Ovary (tissue), 9 donors: Measurements from ENCODE around the gene CHP2. TPM values are rescaled to one million over a fixed set of nuclear protein-coding genes. Genes with fewer than 3 reads are reported as not detected.

Experiments
- DNase-seq, 5 donors: peaks; one replicate each; pipeline ENCODE4 v3.0.0-alpha.2; 2019 to 2020
- H3K27ac ChIP-seq, 2 donors: fragments of 200-600 bp; one replicate each; pipeline versions ENCODE4 v1.5.1 to v1.8.0; 2019 to 2022
- H3K27me3 ChIP-seq: fragments of 200-600 bp; one replicate; pipeline ENCODE4 v1.8.0; 2022
- H3K36me3 ChIP-seq: fragments of 200-600 bp; sonication (generic); one replicate; pipeline ENCODE4 v1.5.1; 2019
- H3K4me1 ChIP-seq: one replicate; pipeline ENCODE4 v1.8.1; 2013; ENCODE audit warnings: mild to moderate bottlenecking, moderate library complexity; ENCODE audit not compliant: insufficient read depth
- H3K4me3 ChIP-seq: fragments of 200-600 bp; sonication (generic); one replicate; pipeline ENCODE4 v1.5.1; 2017
- H3K9me3 ChIP-seq, 2 donors: fragments of 200-600 bp in 1 of 2; sonication (generic) in 1 of 2; one replicate each; pipeline versions ENCODE4 v1.5.1 to v1.8.1; 2013 to 2019; ENCODE audit warnings: mild to moderate bottlenecking in 1 of 2, moderate library complexity in 1 of 2
- EP300 ChIP-seq: sonication (generic); formaldehyde crosslinking; IDR thresholded peaks from one replicate; pipeline ENCODE4 v1.6.1; 2017; ENCODE audit warnings: antibody characterized with exemption
- POLR2A ChIP-seq: fragments of 450-650 bp; IDR thresholded peaks from one replicate; pipeline ENCODE4 v1.6.1; 2017; ENCODE audit warnings: antibody characterized with exemption, mild to moderate bottlenecking, moderate library complexity
- WGBS, 3 donors: extraction: QIAGEN DNeasy Blood & Tissue Kit in 1 of 3; methylation state at CpG; one replicate each; pipeline versions ENCODE4 v1.1.5 to v1.1.7; 2013 to 2017; 5-methylcytosine and 5-hydroxymethylcytosine counted together
- intact Hi-C, 4 donors: fragments of 100-400 bp; cut with DNase I; formaldehyde crosslinking; loops; one replicate each; pipeline versions ENCODE4 v1.11.0 to v1.15.1; 2022 to 2023
- polyA plus RNA-seq, 2 donors: library from polyadenylated mRNA; stranded (reverse); fragments of 200-250 nt in 1 of 2; fragments of 350-450 nt in 1 of 2; fragmentation: Illumina TruSeq in 1 of 2; extraction: RNeasy Lipid Tissue Mini Kit (QIAGEN cat#74804) in 1 of 2; gene quantifications; one replicate each; pipeline ENCODE4 v1.2.3, GENCODE V29; 2013 to 2014
- total RNA-seq, 7 donors: library from RNA; depleted of rRNA in 2 of 7; stranded (reverse); fragments of >200 nt in 2 of 7; fragmentation: NEBNext Ultra II Directional in 3 of 7; extraction: Animal tissue kit (Norgen Biotek cat#: 25700) in 3 of 7; gene quantifications; one replicate each; pipeline versions ENCODE4 v1.1.0 to v1.2.4, GENCODE V29; 2016 to 2023
- TF ChIP-seq, protein P1 (sequence below), 3 donors: fragments of 450-650 bp in 2 of 3; fragments of 200-600 bp in 1 of 3; IDR thresholded peaks; one replicate each; pipeline versions ENCODE4 v1.5.1 to v1.8.0; 2016 to 2022; ENCODE audit warnings: antibody characterized with exemption in 3 of 3, mild to moderate bottlenecking in 1 of 3
- donor health status: DM: no; HTN: no; CAD: no; lungs with moderate emphysema.
- donor health status: DM: no; HTN: no; CAD: no.
- donor health status: Bipolar disorder and iron deficiency.
- donor health status: DM: yes; HTN: yes; CAD: no.
- donor health status: DM: no; HTN: no; CAD: no.
- donor health status: DM: yes; HTN: yes; CAD: no.

CHP2 gene
- total and polyA plus RNA-seq, 9 donors = 0.05 to 0.15 (median 0.10) TPM; not detected in 6

DNA sequence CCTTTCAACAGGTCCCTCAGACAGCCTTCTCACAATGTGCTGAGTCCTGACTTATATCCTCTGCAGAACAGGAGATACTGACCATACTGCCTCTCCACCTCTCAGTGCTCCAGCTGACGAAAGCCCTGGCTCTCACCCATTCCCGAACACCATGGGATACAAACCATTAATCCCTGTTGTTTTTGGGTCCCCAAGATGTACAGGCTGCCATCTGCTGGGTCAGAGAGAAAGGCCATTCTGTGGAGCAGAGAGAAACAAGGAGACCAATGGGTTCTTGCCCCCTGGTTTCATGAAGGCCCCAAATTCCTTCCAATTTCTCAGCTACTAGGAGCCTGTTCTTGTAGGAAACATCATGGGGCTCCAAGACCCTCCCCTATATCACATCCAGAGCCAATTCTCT is 44.8 kb upstream of the CHP2 start:
- Histone ChIP-seq H3K4me1 (no peaks in the 10 kb centered on the region), H3K27me3 (no peaks in the 10 kb centered on the region), H3K9me3 (no peaks in the 10 kb centered on the region), H3K4me3 (no peak overlapping the region), H3K27ac (no peak overlapping the region), H3K36me3 (no peaks in the 10 kb centered on the region)
- TF ChIP-seq POLR2A (no peak), EP300 (no peak)
- TF ChIP-seq, protein P1, sequence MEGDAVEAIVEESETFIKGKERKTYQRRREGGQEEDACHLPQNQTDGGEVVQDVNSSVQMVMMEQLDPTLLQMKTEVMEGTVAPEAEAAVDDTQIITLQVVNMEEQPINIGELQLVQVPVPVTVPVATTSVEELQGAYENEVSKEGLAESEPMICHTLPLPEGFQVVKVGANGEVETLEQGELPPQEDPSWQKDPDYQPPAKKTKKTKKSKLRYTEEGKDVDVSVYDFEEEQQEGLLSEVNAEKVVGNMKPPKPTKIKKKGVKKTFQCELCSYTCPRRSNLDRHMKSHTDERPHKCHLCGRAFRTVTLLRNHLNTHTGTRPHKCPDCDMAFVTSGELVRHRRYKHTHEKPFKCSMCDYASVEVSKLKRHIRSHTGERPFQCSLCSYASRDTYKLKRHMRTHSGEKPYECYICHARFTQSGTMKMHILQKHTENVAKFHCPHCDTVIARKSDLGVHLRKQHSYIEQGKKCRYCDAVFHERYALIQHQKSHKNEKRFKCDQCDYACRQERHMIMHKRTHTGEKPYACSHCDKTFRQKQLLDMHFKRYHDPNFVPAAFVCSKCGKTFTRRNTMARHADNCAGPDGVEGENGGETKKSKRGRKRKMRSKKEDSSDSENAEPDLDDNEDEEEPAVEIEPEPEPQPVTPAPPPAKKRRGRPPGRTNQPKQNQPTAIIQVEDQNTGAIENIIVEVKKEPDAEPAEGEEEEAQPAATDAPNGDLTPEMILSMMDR (IDR thresholded peaks at IDR 0.05) = no peak
- WGBS, 3 donors = 61 to 76% (median 70%) methylated on average over 2 of the region's 2 CpGs
- intact Hi-C loops = no loop called here
- no peak for DNase-seq

DNA sequence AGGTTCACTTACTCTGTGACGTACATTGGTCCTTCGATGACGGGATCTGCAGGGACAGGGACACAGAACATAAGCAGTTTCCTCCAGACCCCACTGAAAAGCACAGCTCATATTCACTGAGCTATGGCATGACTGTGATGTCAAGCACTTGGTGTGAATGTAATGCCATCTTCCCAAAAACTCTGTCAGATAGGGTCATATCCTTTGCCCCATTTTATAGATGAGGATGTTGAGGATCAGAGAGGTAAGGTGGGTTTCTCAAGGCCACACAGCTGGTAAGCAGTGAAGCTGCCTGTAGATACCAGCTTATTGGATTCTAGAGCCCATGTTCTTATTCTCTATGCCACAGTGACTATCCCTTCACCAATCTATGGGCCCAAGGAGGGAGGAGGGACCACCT is 44.3 kb upstream of the CHP2 start:
- intact Hi-C loops = no loop called here
- no peak for DNase-seq
- H3K4me3 ChIP-seq = no peak overlapping the region
- no peaks in the 10 kb centered on the region for H3K9me3 ChIP-seq
- WGBS, 3 donors = 87 to 90% (median 88%) methylated on average over 3 of the region's 3 CpGs
- TF ChIP-seq EP300 = no peak
- TF ChIP-seq, protein P1 (IDR thresholded peaks at IDR 0.05) = no peak
- TF ChIP-seq POLR2A = no peak
- H3K4me1 ChIP-seq = no peaks in the 10 kb centered on the region
- no peak overlapping the region for H3K27ac ChIP-seq
- no peaks in the 10 kb centered on the region for H3K27me3 ChIP-seq
- no peaks in the 10 kb centered on the region for H3K36me3 ChIP-seq

GRCh38 chr16:23711785-23712184 is 43.0 kb upstream of the CHP2 start:
- 58 to 69% (median 69%) methylated on average over 4 of the region's 4 CpGs for WGBS, 3 donors

DNA sequence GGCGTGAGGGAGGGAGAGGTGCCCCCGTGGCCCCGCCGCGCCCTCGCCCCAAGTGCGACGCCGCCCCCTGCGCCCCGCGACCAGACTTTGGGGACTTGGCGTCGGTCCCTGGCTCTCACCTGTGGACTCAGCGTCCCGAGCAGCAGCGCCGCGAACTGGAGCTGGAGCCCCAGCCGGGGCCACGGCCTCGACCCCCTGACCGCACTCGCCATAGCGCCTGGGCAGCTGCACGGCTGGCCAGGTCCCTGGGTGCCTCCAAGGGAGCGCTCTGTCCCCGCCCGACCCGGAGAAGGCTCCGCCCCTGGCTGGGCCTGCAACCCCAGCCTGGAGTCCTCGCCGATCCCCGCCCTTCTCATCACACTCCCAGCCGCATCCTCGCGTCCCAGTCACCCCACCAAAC is 41.9 kb upstream of the CHP2 start, which contains the start of gene ERN2:
Gene ERN2, minus strand, starts transcription at position 247 of the 400 bp plus-strand sequence. Its CDS starts 35 bp downstream, at position 212.
- intact Hi-C loops = no loop called here
- Histone ChIP-seq H3K4me3 (peak within 1 kb of the TSS; percentile 10), H3K4me1 (no peaks in the 10 kb centered on the region), H3K27ac (no peak within 1 kb of the TSS), H3K9me3 (no peaks in the 10 kb centered on the region), H3K36me3 (no peaks in the 10 kb centered on the region), H3K27me3 (no peaks in the 10 kb centered on the region)
- WGBS, 3 donors = 2 to 4% (median 4%) methylated on average over 22 to 37 of the region's 37 CpGs
- DNase-seq = no peak
- TF ChIP-seq POLR2A (no peak), EP300 (no peak)
- TF ChIP-seq, protein P1 (IDR thresholded peaks at IDR 0.05) = no peak

More at GRCh38 chr16:23711785-23712184, 43.0 kb upstream of the CHP2 start:
- DNase-seq = no peak
- no peaks in the 10 kb centered on the region for H3K9me3 ChIP-seq
- no peak overlapping the region for H3K4me3 ChIP-seq
- H3K36me3 ChIP-seq = no peaks in the 10 kb centered on the region
- intact Hi-C loops = no loop called here
- no peaks in the 10 kb centered on the region for H3K27me3 ChIP-seq
- no peak overlapping the region for H3K27ac ChIP-seq
- TF ChIP-seq POLR2A (no peak), EP300 (no peak)
- TF ChIP-seq, protein P1 (IDR thresholded peaks at IDR 0.05) = no peak
- no peaks in the 10 kb centered on the region for H3K4me1 ChIP-seq
